GM03348 (cell line): ENCODE data around the gene U2AF1.
"Not testable (repeated sequence)": the region's sequence is repeated elsewhere in the genome, so short reads cannot be mapped to it uniquely, and the experiment has no call there.

Source experiments
- DNase-seq: peaks from one replicate; pipeline ENCODE4 v3.0.0; 2012; ENCODE audit warnings: low spot score

U2AF1 gene

GRCh38 chr21:43076643-43077042 lies 30.7 kb downstream of the U2AF1 start:
- not testable (repeated sequence) for DNase-seq

GRCh38 chr21:43076023-43076637 lies 31.2 kb downstream of the U2AF1 start:
- DNase-seq, result not testable (repeated sequence)

- DNase-seq, result not testable (repeated sequence)
Observed at GRCh38 chr21:43075170-43076022, 32.0 kb downstream of the U2AF1 start, which contains the start of gene CBS. CBS (minus strand) TSS chr21:43075835; CDS start chr21:43072193, 3,642 bp downstream.

GRCh38 chr21:43074401-43075169 lies 32.8 kb downstream of the U2AF1 start:
- not testable (repeated sequence) for DNase-seq

GRCh38 chr21:43072742-43073141 lies 34.6 kb downstream of the U2AF1 start:
- not testable (repeated sequence) for DNase-seq

GRCh38 chr21:43069682-43070081 lies 37.7 kb downstream of the U2AF1 start:
- DNase-seq, result not testable (repeated sequence)

- DNase-seq, result not testable (repeated sequence)
Observed at GRCh38 chr21:43068065-43068464, 39.3 kb downstream of the U2AF1 start.

GRCh38 chr21:43066690-43067089 lies 40.7 kb downstream of the U2AF1 start:
- DNase-seq, result not testable (repeated sequence)

GRCh38 chr21:43065991-43066390 lies 41.4 kb downstream of the U2AF1 start:
- DNase-seq, result not testable (repeated sequence)

- DNase-seq, result not testable (repeated sequence)
Observed at GRCh38 chr21:43064265-43064917, 43.0 kb downstream of the U2AF1 start.

GRCh38 chr21:43062955-43063664 lies 44.3 kb downstream of the U2AF1 start:
- not testable (repeated sequence) for DNase-seq

GRCh38 chr21:43053112-43053511 lies 54.3 kb downstream of the U2AF1 start:
- DNase-seq, result not testable (repeated sequence)

- not testable (repeated sequence) for DNase-seq
Observed at GRCh38 chr21:43045876-43046821, 61.2 kb downstream of the U2AF1 start.

- DNase-seq, result not testable (repeated sequence)
Observed at GRCh38 chr21:43045165-43045875, 62.0 kb downstream of the U2AF1 start.

GRCh38 chr21:43044547-43044946 lies 62.8 kb downstream of the U2AF1 start:
- DNase-seq, result not testable (repeated sequence)

- DNase-seq, result not testable (repeated sequence)
Observed at GRCh38 chr21:43043291-43043690, 64.1 kb downstream of the U2AF1 start.
